DND-41 (cell line): ENCODE data around the gene TRIM29.
"Not testable (repeated sequence)": the region's sequence is repeated elsewhere in the genome, so short reads cannot be mapped to it uniquely, and the experiment has no call there.

ENCODE experiments used
- ATAC-seq: fragments of 200-7000 bp; cut with Tn5 transposase; 3 replicates; pipeline ENCODE4 v1.9.1; 2021; ENCODE audit warnings: low read depth; ENCODE audit not compliant: insufficient read depth
- DNase-seq: peaks from one replicate; pipeline ENCODE4 v3.0.0-alpha.2; 2020
- H2AFZ ChIP-seq: 2 replicates; pipeline ENCODE4 v1.6.0; 2012; ENCODE audit warnings: low read depth, low read length
- H3K27ac ChIP-seq: 2 replicates; pipeline ENCODE4 v1.5.1; 2012; ENCODE audit warnings: low read length, inconsistent platforms
- H3K27me3 ChIP-seq: fragments of 200-600 bp; sonication (generic); 2 replicates; pipeline ENCODE4 v1.6.0; 2012; ENCODE audit warnings: low read length, mild to moderate bottlenecking, inconsistent platforms; ENCODE audit not compliant: insufficient read depth, poor library complexity
- H3K36me3 ChIP-seq: 2 replicates; pipeline ENCODE4 v1.5.1; 2012; ENCODE audit warnings: low read length, inconsistent platforms; ENCODE audit not compliant: insufficient read depth
- H3K4me1 ChIP-seq: 2 replicates; pipeline ENCODE4 v1.5.1; 2012; ENCODE audit warnings: mild to moderate bottlenecking, low read length; ENCODE audit not compliant: insufficient read depth
- H3K4me2 ChIP-seq: 2 replicates; pipeline ENCODE4 v1.6.0; 2012; ENCODE audit warnings: mild to moderate bottlenecking, moderate library complexity, low read length, inconsistent platforms; ENCODE audit not compliant: insufficient read depth
- H3K4me3 ChIP-seq, 2 experiments: fragments of 200-600 bp in 1 of 2; shearing (Covaris generic) in 1 of 2; 2 replicates each; pipeline ENCODE4 v1.5.1; 2012 to 2016; ENCODE audit warnings: inconsistent platforms in 2 of 2, low read length in 2 of 2, mild to moderate bottlenecking in 2 of 2, low read depth in 1 of 2, moderate library complexity in 1 of 2
- H3K79me2 ChIP-seq: 2 replicates; pipeline ENCODE4 v1.6.0; 2012; ENCODE audit warnings: low read length, inconsistent platforms; ENCODE audit not compliant: insufficient read depth
- H3K9ac ChIP-seq: 2 replicates; pipeline ENCODE4 v1.6.0; 2012; ENCODE audit warnings: low read depth, mild to moderate bottlenecking, inconsistent platforms, low read length, moderate library complexity
- H3K9me3 ChIP-seq: 2 replicates; pipeline ENCODE4 v1.5.1; 2012; ENCODE audit warnings: low read length, moderate library complexity, mild to moderate bottlenecking, inconsistent platforms; ENCODE audit not compliant: insufficient read depth, severe bottlenecking
- H4K20me1 ChIP-seq: 2 replicates; pipeline ENCODE4 v1.6.0; 2012; ENCODE audit warnings: low read length; ENCODE audit not compliant: insufficient read depth
- CTCF ChIP-seq: IDR thresholded peaks from 2 replicates; pipeline ENCODE4 v1.5.1; 2012; ENCODE audit warnings: borderline replicate concordance, low read length, moderate library complexity, mild to moderate bottlenecking; ENCODE audit not compliant: poor library complexity, severe bottlenecking; ENCODE audit errors: extremely low read depth
- EZH2 ChIP-seq: IDR thresholded peaks from 3 replicates; pipeline ENCODE4 v1.6.1; 2012; ENCODE audit warnings: borderline replicate concordance, low read depth, mild to moderate bottlenecking, moderate library complexity, low read length, inconsistent platforms; ENCODE audit not compliant: severe bottlenecking

The TRIM29 gene

GRCh38 chr11:120146413-120147093 lies 8.6 kb upstream of the TRIM29 start:
- TF ChIP-seq EZH2, result no peak
- no peak for TF ChIP-seq CTCF
- ATAC-seq, result no peak
- Histone ChIP-seq H3K79me2 (no peaks in the 10 kb centered on the region), H4K20me1 (no peaks in the 10 kb centered on the region), H3K36me3 (no peaks in the 10 kb centered on the region), H3K9me3 (no peaks in the 10 kb centered on the region), H3K4me3 (no peak overlapping the region), H3K27me3 (peaks cover 16% of the 10 kb centered on the region), H3K4me1 (no peaks in the 10 kb centered on the region), H3K27ac (no peak overlapping the region), H3K4me2 (no peak overlapping the region), H2AFZ (no peak overlapping the region), H3K9ac (no peak overlapping the region)
- DNase-seq, result no peak

- H3K27ac ChIP-seq, result no peak overlapping the region
- no peak for ATAC-seq
- no peak overlapping the region for H2AFZ ChIP-seq
- no peaks in the 10 kb centered on the region for H3K36me3 ChIP-seq
- no peaks in the 10 kb centered on the region for H3K79me2 ChIP-seq
- H3K9ac ChIP-seq, result no peak overlapping the region
- no peak for DNase-seq
- no peaks in the 10 kb centered on the region for H4K20me1 ChIP-seq
- no peak overlapping the region for H3K4me2 ChIP-seq
- H3K4me1 ChIP-seq, result no peaks in the 10 kb centered on the region
- peaks cover 16% of the 10 kb centered on the region for H3K27me3 ChIP-seq
- no peak overlapping the region for H3K4me3 ChIP-seq
- TF ChIP-seq CTCF (no peak), EZH2 (no peak)
- no peaks in the 10 kb centered on the region for H3K9me3 ChIP-seq
Observed at GRCh38 chr11:120144501-120144900, 6.6 kb upstream of the TRIM29 start.

- H3K9me3 ChIP-seq, H3K27ac ChIP-seq, H3K79me2 ChIP-seq, H3K4me1 ChIP-seq, DNase-seq, H3K4me2 ChIP-seq, H3K36me3 ChIP-seq, H3K9ac ChIP-seq, H4K20me1 ChIP-seq, H2AFZ ChIP-seq, H3K4me3 ChIP-seq, ATAC-seq: not testable (repeated sequence)
- H3K27me3 ChIP-seq, result peaks cover 16% of the 10 kb centered on the region
Observed at GRCh38 chr11:120143472-120143871, 5.6 kb upstream of the TRIM29 start.

- Histone ChIP-seq H3K27ac (no peak overlapping the region), H3K9ac (no peak overlapping the region), H3K36me3 (no peaks in the 10 kb centered on the region), H3K4me1 (no peaks in the 10 kb centered on the region), H3K4me2 (no peak overlapping the region), H2AFZ (no peak overlapping the region), H4K20me1 (no peaks in the 10 kb centered on the region), H3K4me3 (no peak overlapping the region), H3K27me3 (peaks cover 16% of the 10 kb centered on the region), H3K79me2 (no peaks in the 10 kb centered on the region), H3K9me3 (no peaks in the 10 kb centered on the region)
- no peak for DNase-seq
- no peak for ATAC-seq
- TF ChIP-seq CTCF (no peak), EZH2 (no peak)
Observed at GRCh38 chr11:120142441-120143100, 4.7 kb upstream of the TRIM29 start.
